HG03442 (cell line): ENCODE results near the gene COL23A1.
"Not testable (repeated sequence)": the region's sequence is repeated elsewhere in the genome, so short reads cannot be mapped to it uniquely, and the experiment has no call there.

ENCODE experiments used
- ATAC-seq: cut with Tn5 transposase; IDR thresholded peaks from one replicate; pipeline ENCODE4 v1.9.1; 2021; ENCODE audit warnings: mild to moderate bottlenecking, moderate library complexity; ENCODE audit not compliant: unreplicated experiment

Gene COL23A1

DNA sequence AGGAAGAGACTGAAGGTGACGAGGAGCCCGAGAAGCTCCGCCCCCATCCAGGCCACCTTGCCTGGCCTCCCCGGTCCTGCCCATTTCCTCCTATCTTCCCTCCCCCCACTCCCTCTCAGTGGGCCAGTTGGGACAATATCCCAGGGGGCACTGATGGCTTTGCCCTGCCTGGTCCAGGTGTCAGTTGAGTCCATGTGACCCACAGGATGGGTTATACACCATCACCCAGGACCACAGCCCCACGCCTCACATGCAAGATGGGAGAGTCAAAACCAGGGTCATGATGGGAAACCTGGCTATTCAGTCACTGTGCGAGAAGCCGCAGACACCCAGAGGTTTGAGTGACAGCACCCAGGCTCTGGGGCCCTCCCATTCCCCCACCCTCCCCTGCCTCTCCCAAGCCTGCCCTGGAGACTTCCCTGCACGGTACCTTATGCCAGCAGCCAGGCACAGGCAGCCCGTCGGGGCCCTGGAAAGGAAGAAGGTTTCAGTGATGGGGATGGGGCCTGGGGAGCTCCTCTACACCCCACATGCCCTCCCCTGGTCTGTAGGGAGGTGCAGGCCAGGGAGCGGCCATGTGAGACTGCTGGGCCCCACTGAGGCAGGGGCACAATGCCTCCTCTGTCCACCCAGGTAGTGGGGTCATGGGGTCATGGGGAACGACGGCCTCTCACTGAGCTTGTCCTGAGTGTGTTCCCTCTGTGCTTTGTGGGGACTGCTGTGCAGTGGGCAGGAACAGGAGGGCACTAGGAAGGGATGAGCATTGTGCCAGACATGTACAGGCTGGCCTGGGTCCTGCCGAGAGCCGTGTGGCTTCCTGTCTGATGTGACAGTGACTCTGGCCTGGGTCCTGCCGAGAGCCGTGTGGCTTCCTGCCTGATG is 351.2 kb downstream of the COL23A1 start:
- ATAC-seq = no peak

DNA sequence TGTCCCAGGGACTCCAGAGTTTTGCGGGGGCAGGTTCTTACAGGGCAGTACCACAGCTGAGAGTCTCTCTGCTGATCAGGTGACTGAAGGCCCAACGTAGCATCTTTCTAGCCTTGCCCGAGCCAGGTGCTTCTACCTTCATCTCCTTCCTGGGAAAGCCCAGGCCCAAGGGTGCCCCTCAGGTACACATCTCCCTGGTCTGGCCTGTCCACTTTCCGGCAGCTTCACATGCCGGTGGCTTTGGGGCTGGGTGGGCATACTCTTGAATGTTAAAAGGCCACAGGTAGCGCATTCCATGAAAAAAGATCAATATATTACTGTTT is 351.9 kb downstream of the COL23A1 start:
- no peak for ATAC-seq

DNA sequence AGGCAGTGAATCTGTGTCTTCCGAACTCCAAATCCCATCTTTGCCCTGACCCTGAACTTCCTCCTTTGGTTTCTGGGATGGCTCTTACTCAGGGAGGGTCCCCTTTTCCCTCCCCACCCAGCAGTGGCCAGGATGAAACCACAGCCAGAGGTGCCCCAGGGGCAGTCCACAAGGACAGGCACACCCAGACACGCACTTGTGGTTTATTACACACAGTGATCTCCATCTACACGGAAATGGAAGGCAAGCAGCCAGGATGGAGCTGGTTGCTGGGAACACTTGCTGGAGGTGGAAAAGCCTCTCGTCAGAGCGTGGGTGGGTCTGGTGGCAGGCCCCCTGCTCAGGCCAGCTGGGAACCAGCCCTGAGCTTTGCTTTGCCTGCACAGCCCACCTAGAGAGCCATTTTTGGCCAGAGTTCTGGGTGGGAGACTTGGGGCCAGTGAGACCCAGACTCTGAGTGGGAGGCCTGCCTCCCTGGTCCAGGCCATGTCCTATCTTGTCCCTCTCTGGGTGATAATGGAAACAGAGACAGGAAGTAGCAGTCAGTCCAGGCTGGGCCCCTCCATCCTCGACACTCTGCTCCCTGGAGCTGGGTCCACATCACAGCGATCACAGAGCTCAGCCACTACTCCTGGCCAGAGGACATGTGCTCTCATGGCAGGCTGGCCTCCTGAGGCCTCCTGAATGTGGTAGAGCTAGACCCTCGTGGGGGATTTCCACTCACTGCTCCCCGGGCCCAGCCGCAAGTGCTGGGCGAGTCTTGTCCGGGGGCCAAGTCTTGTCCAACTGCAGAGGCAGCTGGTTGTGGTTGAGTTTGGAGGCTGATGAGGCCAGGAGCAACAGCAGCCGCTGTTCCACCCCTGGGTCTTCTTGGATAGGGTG is 352.5 kb downstream of the COL23A1 start:
- no peak for ATAC-seq

DNA sequence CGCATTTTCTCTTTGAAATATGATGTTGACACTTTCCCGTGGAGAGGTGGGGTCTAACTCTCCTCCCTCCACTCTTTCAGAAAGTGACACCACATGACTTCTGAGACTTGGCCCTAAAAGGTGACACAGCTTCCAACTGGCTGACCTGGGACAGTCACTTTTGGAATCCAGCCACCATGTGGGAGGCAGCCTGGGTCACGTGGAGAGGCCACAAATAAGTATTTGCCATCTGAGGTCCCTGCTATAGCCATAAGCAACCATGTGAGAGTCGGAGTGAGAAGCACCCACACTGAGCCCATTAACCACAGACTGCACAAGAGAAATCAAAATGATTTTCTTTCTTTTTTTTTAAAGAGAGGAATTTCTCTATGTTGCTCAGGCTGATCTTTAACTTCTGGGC is 353.5 kb downstream of the COL23A1 start:
- no peak for ATAC-seq

DNA sequence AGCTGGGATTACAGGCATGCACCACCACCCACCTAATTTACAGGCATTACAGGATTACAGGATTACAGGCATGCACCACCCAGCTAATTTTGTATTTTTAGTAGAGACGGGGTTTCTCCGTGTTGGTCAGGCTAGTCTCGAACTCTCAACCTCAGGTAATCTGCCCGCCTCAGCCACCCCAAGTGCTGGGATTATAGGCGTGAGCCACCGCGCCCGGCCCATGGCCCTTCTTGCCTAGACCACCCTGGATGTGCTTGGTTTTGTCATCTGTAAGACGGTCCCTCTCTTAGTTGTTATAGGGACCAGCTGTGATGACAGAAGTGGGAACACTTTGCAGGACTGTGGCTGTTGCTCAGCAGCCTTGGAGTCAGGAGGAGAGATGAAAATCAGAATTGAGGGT is 354.1 kb downstream of the COL23A1 start:
- ATAC-seq = no peak

DNA sequence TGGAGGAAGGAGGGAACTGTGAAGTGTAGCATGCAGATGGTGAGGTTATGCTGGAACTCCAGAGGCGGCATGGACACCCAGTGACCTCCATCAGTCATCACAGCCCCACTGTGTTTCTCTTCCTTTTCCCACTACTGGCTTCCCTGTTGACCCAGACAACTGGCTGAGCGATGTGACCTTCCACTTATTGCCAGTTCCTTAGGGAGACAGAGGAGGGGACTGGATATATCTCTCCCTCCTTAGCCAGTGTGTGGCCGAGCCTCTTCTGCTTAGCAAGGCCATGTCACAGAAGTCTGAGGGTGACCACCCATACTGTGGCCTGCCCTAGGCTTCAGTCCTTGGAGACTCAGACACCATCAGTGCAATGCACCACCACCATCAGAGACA is 354.6 kb downstream of the COL23A1 start:
- ATAC-seq = no peak

DNA sequence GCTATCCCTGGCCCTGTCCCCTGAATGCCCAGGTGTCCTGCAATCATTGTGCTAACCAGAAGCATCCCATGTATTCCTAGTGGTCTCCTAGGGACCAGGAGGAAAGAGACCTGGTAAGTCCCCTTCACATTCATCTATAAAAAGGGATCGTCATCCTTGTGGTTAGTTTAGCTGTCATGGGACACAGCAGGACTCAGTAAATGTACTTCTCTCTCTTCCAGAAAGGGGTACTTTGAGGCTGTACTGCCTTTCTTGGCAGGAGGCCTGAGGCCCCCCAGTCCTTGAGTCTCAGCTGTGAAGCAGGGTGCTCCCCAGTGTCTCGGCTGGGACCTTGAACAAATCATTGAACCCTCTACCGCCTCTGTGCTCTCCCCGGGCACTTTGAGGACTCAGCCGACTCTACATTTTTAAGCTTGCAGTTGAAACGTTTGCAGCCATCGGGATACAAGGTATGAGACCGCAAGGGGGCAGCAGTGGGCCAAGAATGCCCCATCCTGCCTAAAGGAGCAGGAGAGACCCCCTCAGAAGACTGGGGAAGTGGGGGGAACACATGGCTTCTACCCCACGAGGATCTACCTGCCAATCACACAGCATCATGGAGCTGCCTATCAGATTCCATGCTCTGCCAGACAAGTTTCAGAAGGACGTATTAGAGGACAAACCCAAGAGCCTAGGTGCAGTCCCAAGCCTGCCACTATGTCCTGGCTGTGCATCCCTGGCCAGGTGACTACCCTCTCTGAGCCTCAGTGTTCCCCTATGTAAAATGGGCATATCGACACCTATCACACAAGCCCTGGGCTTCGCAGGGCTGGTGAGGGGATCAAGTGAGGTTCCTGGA is 355.2 kb downstream of the COL23A1 start:
- no peak for ATAC-seq

DNA sequence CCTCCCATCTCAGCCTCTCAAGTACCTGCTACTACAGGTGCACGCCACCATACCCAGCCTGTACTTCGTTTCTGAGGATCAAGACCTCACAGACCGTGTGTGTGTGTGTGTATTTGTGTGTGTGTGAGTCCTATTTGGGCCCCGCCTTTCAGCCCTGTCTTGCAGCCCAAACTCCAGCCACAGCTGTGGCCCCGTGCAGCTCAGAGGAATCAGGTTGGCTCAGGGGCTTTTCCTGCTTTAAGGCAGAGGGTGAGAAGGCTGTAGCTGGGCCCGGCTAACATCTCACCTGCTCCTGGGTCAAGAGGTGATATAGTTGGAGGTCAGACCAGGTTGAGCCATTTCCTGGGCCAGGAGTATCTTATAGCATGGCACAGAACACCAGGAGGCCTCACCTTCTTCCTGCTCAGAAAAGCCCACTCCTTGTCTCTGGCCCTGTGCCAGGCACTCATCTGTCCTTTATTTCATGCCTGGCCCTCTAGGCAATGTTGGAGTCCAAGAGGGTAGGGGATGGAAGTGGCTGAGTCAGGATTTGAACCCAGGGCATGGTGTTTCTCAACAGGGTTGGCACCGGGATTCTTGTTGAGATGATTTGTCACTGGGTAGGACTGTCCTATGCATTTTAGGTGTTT is 356.0 kb downstream of the COL23A1 start:
- ATAC-seq = no peak

DNA sequence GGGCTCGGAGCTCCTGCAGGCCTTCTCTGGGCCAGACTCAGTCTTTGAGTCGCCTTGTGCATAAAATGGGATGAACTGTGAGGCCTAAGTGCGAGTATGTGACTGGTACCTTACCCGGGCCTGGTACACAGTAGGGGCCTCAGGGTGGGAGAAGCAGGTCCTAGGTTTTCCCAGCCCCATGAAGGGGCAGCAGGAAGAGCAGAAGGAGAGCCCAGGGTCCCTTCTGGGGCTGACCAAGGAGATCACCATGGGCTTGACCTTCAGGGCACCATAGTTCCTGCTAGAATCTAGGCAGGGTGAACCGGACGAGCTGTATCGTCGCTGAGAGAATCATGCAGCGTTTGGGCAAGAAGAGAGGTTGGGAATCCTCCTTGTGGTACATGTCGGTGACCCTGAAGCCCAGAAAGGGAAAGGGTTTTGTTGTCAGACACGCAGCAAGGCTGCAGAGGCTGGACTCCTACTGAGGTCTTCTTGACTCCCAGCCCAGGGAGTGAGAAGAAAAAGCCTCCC is 357.2 kb downstream of the COL23A1 start:
- no peak for ATAC-seq

DNA sequence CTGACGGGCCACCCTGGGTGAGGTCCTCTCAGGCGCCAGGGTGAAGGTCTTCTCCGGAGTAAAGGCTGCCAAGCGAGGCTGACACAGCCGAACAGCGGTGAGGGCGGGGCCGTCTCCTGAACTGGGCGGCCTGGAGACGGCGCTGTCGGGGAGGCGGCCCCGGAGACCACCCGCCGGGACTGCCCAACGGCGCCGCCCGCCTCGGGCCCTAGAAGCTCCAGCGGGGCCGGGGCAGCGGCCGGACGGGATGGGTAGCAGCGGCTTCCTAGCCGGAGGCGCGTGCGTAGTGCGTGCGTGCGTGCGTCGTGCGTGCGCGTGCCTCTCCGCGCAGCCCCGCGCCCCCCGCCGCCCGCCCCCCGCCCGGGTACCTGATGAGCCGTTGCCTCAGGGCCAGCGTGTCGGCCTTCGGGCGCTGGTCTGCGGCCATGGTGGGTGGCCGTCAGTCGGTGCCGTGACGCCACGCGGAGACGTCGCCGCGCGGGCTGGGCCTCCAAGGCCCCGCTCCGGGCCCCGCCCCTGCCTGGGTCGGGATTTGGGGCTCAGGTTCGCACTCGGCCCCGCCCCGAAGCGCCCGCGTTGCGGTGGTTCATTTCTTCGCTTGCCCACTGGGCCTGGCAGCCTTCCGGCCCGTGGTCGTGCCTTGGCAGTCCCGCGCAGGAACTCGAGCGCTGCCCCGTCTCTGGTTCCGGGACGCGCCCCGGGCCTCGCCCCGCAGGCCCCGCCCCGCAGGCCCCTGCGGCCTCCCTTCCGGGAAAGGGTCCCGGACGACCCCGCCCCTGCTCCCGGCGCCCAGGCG is 357.9 kb downstream of the COL23A1 start, which contains the start of gene PHYKPL:
Gene PHYKPL, minus strand, starts transcription at position 679 of the 796 bp plus-strand sequence. Its CDS starts 252 bp downstream, at position 427.
- peak; percentile 60 for ATAC-seq

DNA sequence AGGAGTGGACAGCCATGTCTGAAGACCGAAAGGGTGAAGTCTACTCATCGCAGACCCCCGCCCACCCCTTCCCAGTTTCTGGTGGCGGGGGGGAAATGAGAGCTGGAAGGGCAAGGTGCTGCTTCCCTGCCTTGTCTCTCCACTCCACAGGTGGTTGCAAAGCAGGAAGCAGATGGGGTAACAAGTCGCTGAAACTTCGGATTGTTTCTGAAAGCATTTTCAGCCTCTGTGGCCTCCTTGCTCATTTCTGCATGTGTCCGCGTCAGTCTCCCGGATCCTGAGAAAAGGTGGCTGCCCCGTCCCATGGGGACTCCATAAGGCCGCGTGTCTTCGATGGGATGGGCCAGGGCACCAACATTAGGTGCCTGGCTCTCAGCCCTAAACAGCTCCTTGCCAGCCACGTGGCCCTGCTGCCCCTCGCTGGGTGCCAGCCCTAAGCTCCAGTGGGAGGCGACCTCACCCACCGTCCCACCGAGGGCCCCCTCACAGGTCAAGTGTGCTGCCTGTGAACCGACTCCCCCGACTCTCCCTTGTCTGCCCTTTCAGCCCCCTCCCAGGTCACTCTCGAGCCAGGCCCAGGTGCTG is 358.6 kb downstream of the COL23A1 start:
- no peak for ATAC-seq

DNA sequence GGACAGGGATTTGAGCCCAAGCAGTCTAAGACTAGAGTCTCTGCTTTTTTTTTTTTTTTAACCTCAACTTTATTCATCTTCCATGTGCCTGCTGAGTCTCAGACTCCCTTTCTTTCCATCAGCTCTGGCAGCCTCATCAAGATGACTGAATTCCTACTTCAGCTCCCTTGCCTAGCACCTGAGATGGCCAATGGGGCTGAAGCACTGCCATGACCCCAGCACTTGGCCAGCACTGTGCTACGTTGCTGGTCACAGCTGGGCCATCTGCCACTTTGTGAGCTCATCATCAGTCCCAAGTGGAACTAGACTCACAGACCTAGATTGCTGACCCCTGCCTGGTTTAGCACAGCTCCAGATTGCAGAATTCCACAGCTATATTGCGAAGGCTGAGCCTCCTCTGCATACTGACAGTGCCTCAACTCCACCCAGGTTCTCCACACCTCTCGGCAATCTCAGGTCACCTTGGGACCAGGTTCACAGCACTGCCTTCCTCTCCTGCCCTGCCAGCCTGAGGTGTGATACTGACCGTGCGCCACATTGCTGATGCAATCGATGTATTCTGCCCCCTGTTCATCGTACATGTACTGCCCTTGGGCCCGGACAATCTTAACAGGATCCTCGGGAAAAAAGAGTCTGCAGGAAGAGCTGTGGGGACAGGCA is 359.2 kb downstream of the COL23A1 start:
- ATAC-seq = no peak

DNA sequence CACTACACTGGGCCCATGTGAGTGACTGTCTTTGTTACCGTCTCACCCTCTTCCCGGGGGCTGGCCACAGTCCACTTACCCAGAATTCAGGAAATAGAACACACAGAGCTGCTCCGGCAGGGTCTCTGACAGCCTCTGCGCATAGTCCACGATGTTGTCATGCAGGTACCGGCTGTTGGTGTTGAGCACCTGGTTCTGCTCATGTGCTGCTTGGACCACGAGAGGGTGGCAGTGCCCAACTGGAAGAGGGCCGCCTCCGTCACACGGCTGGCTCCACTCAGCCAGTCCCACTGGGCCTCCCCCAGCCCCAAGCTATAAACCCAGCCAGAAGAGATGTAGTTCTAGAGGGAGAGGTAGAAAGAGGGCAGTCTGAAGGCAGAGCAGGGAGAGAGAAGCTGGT is 360.3 kb downstream of the COL23A1 start:
- ATAC-seq = no peak

DNA sequence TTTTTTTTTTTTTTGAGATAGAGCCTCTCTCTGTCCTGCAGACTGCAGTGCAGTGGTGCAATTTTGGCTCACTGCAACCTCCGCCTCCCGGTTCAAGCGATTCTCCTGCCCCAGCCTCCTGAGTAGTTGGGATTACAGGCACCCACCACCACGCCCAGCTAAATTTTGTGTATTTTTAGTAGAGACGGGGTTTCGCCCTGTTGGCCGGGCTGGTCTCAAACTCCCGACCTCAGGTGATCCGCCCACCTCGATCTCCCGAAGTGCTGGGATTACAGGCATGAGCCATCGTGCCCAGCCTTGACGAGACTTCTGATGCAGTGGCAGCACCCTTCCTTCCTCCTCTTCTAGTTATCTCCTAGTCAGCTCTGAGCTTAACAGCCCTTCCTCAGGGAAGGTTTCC is 361.1 kb downstream of the COL23A1 start:
- ATAC-seq = not testable (repeated sequence)

DNA sequence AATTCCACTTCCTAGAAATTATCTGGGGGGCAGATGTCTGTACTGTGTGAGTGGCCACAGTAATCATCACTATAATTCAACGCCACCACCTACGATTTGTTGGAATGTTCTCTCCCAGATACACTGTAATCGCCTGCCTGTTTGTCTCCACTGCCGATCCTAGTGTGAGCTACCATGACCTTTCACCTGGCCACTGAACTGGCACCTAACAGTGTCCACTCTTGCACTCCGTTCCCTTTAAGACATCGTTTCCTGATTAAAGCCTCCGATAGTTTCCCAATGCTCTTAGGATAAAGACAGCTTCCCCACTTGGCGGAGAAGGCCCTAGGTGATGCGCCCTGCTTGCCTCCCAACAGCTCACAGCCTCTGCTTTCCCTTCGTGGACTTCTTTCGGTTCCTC is 361.6 kb downstream of the COL23A1 start:
- no peak for ATAC-seq

DNA sequence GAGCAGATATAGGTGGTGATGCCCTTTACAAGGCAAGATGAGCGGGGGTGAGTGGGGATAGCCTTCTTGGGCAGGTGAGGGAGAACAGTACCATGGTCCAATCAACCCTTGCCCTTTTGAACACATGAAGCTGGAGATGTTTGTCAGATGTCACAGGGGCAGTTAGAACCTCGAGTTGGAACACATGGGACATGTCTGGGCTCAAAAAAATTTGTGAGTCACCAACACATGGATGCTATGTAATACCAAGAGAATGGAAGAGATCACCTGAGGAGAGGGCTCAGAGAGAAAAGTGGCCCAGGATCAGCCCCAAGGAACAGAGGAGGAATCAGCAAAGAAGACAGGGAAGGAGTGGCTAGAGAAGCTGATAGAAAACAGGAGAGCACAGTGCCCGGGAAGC is 362.3 kb downstream of the COL23A1 start:
- ATAC-seq = no peak

DNA sequence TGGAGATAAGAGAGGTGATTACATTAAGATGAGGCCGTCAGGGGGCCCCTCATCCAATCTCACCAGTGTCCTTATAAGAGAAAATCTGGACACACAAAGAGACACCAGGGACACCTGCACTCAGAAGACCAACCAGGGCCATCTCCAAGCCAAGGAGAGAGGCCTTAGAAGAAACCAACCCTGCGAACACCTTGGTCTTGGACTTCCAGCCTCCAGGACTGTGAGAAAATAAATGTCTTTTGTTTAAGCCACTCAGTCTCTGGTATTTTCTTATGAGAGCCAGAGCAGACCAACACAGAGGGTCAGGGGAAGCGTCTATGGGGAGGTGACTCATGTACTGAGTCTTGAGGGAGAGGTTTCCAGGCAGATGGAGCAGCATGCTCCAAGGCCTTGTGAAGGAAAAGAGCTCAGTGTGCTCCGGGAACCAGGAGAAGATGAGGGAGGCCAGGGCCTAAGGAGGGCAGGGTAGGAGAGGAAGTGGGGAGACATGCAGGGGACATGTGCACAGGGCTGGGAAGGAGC is 363.0 kb downstream of the COL23A1 start:
- no peak for ATAC-seq

DNA sequence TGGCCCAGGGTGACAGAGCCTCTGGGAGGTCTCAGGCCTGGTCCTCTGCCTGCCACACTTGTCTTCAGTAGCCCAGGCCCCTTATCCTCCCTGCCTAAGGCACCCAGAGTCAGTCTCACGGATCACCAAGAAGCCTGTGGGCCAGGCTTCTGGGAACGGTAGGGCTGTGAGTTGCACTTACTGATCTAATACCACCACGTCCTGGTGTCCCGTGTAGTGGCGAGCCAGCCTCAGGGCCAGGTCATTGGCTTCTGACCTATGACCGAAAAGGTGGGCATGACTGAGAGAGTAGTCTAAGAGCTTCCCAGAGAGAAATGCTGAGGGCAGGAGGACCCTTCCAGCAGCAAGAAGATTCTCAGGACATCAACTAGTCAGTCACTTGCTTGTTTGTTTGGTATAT is 365.0 kb downstream of the COL23A1 start:
- no peak for ATAC-seq
